NCI-H69 (cell line): ENCODE measurements around the gene PHF21A.

ENCODE experiments used
- DNase-seq: peaks from one replicate; lab custom pipeline; 2025; lab: John Stamatoyannopoulos, UW

PHF21A gene

DNA sequence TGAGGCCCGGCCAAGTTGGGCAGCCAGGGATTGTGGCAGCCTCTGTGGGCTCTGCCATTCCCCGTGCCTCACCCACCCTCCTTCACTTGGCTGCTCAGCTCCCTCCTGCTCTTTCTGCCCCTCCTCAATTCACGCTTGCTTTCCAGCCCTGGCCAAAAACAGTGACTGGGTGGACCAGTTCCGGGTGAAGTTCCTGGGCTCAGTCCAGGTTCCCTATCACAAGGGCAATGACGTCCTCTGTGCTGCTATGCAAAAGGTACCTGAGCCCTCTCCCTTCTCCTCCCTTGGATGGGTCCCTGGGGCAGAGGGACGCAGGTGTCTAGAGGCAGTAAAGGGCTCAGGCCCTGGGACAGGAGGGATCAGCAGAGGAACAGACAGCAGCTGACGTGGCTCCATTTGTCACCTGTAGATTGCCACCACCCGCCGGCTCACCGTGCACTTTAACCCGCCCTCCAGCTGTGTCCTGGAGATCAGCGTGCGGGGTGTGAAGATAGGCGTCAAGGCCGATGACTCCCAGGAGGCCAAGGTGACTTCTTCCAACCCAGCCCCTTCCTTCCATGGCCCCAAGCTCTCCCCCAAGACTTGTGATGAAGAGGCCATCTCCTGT is 216.8 kb downstream of the PHF21A start:
- no peak for DNase-seq

DNA sequence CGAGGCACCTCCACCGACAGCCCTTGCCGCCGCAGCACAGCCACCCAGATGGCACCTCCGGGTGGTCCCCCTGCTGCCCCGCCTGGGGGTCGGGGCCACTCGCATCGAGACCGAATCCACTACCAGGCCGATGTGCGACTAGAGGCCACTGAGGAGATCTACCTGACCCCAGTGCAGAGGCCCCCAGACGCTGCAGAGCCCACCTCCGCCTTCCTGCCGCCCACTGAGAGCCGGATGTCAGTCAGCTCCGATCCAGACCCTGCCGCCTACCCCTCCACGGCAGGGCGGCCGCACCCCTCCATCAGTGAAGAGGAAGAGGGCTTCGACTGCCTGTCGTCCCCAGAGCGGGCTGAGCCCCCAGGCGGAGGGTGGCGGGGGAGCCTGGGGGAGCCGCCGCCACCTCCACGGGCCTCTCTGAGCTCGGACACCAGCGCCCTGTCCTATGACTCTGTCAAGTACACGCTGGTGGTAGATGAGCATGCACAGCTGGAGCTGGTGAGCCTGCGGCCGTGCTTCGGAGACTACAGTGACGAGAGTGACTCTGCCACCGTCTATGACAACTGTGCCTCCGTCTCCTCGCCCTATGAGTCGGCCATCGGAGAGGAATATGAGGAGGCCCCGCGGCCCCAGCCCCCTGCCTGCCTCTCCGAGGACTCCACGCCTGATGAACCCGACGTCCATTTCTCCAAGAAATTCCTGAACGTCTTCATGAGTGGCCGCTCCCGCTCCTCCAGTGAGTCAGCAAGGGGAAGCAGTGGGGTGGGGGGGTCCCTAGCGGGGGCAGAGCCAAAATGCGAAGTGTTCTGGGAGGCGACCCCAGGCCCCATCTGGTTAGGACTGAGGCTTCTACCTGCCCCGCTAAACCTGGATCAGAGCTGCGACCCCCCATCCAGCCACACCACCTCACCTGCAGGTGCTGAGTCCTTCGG is 218.5 kb downstream of the PHF21A start:
- no peak for DNase-seq

DNA sequence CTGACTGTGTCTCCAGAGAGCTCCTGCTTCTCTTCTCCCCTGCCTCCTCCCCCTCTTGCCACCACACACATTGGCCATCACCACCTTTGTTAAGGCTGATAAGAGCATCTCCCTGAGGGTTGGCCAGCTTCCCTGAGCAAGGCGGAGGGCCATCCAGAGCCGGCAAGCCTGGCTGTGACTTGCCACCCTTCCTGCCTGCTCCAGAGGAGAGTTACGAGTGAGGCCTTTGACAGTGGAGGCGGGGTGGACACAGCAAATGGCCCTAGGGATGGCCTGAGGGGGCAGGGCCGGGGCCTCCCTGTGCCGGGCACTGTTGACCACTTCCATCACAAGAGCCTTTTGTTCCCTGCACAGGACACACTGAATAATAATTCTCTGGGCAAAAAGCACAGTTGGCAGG is 219.6 kb downstream of the PHF21A start:
- no peak for DNase-seq

- peak; percentile 55 for DNase-seq
Observed at GRCh38 chr11:45900916-45901617, 220.2 kb downstream of the PHF21A start.

- DNase-seq = peak; percentile 37
Observed at GRCh38 chr11:45900175-45900800, 221.0 kb downstream of the PHF21A start.

DNA sequence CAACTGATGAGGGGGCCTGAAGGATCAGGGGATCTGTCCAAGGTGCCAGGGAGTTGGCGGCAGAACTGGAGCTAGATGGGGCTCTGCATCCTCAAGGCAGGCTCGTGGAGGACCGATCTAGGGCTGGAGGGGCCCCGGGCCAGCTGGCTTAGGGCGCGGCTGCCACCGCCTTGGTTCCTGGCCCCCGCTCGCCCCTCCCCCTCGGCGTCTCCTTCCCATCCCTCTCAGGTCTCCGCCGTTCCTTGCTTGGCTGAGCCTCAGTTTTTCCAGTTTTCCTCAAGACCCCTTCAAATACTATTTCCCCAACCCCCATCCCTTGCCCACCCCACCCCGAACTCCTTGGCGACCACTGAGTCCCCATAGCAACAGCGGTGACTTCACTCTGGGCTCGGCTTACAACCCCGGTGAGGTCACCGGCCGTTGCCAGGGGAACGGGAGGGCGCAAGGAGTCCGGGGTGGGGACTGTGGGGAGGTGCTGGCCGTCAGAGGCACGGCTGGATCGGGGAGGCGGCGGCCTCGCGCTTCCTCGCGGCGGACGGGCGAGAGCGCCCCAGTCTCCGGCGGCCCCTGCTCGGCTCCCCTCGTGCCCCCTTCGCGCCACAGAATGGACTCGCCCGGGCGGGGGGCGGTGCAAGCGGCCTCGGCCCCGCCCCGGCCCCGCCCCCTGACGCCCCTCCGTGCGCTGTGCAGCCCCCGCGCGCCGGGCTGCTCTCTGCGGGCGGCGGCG is 221.6 kb downstream of the PHF21A start:
- DNase-seq = peak; percentile 99

DNA sequence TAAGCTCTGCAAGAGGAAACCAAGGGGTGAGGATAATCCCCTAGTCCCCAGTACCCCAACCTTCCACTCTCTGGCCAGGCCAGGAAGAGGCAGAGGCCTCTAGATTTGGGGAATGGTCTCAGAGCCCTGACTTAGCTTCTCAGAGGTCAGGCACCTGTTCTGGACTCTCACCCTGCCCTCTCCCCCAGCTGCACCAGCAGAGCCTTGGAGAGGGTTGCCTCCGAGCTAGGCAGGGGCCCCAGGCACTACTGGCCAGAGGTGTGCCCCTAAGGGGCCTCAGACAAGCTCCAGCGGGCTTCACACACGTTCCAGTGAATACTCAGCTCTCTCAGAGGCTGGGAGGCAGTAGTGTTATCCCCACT is 222.2 kb downstream of the PHF21A start:
- no peak for DNase-seq

- DNase-seq = no peak
Observed at GRCh38 chr11:45897556-45897955, 223.7 kb downstream of the PHF21A start.

- peak; percentile 89 for DNase-seq
Observed at GRCh38 chr11:45896422-45896984, 224.8 kb downstream of the PHF21A start.

DNA sequence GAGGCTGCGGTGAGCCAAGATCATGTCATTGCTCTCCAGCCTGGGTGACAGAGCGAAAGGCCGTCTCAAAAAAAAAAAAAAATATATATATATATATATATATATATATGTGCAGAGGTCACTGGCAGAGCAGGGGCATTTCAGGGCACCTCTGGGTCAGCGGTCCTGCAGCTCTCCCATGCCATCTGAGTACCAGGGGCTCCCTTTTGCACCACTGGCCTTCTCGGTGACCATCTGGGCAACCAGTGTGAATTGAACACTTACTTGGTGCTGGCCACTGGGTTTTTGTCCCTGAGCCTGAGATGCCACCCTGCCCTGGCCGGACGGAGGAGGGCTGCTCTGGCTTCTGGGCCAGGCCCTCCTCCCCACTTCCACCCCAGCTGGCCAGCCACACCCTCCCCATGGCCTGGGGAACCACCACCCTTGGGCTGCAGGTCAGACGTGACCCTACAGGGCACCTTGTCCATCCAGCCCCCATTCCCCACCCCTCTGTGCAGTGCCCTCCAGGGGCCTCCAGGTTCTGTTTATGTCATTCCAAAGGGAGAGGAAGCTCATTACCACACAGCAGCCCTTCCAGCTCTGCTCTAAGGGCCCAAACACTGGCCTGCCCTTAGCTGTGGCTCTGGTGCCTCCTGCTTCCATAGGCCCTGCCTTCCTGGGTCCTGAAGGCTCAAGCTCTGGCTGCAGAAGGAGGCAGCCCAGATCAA is 225.5 kb downstream of the PHF21A start:
- DNase-seq = peak; percentile 52

DNA sequence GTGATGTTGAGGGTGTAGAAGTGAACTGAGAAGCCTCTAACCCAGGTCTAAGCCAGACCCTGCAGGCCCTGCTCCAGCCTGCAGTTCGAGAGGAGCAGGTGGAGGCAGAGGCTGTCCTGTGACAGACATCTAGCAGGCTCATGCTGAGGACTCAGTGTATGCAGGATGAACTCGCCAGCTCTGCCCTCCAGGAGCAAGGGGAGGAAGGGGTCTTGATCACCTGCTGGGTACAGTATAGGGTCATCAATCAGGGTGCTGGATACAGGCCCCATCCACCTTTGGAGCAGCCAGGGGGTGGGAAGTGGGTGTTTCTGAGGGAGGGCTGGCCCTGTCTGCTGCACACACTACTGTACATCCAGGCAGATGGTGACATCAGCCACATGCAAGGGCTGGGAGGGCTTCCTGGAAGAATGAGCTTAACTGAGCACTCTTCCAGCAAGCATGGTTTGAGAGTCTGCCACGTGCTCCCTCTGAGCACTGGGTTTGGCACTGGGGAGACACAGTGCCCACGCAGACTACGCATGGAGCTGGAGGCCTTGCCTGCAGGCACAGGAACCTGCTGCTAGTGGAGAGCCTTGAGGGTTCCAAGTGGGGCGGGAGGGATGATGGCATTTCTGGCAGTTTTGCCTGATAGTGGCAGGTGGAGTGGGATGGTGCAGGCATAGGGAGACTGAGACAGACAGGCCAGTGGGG is 226.6 kb downstream of the PHF21A start:
- DNase-seq = peak; percentile 61

DNA sequence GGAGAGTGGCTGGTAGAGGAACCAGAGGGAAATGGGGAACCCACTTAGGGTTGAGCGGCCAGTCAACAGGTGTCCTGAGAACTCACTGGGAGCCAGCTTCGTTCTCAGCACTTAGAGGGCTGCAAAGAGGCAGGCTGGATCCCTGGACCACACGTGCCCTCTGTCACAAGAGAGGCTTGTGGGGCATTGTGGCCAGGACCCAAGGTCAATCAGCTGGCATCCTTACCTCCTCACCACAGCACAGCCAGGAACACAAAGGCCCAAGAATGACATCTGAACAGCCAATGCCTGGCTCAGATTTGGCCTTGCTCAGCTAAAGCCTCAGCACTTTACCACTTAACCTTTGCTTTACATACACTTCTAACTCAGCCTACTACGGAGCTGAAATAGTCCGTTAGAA is 228.4 kb downstream of the PHF21A start:
- DNase-seq = no peak

GRCh38 chr11:45890886-45891550 is 230.2 kb downstream of the PHF21A start:
- DNase-seq = no peak

- DNase-seq = no peak
Observed at GRCh38 chr11:45889966-45890365, 231.3 kb downstream of the PHF21A start.

DNA sequence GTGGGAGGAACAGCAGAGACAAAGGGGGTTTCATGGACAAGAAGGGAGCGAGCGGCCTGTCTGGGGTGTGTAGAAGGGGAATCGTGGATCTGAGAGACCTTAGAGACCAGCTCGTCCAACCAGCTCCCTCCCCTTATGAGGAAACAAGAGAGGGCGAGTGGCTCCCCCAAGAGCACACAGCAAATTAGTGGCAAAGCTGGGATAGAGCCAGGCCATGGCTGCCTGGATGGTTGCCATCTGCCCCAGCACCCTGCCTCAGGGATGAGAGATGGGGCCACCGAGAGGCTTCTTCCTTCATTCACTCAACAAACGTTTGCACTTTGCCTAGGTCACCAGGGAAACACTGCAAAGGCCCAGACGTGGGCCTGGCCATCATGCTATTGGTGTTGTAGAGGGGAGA is 231.7 kb downstream of the PHF21A start:
- DNase-seq = no peak

GRCh38 chr11:45887587-45887986 is 233.7 kb downstream of the PHF21A start:
- DNase-seq = no peak

DNA sequence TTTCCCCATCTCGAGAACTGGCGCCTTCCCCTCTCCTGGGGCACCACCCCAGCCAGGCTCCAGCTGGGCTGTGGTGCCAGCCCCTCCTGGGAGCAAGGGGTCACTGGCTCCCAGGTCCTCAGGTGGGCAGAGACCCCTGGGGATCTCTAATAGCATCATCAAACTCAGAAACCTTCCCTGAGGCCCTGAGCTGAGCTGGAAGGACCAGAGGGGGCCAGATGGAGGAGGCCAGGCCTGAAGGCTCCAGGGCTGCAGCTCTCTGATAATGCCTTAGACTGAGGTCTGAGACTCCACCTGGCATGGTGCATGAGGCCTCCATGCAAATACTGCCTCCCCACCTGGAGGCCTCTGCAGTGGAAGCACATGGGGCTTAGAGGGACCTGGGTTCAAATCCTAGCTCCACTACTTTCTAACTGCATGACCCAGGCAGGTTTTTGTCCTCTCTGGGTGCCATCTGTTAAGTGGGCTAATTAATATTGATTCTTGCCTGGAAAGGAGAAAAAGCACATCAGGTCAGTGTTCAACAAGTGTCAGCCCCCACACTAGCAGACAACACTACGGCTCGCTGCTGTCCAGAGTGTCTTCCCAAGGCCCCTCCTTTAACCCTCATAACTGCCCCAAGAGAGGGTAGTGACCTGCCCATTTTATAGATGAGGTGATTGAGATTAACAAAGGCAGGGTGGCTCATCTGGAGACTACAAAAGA is 234.3 kb downstream of the PHF21A start:
- DNase-seq = peak; percentile 63

- DNase-seq = peak; percentile 82
Observed at GRCh38 chr11:45885921-45886721, 235.1 kb downstream of the PHF21A start.
